WTC11 (cell line): ENCODE data around the gene LATS1. TPM values are rescaled to one million over a fixed set of nuclear protein-coding genes. Genes with fewer than 3 reads are reported as not detected.

Experiments
- ATAC-seq: fragments of 200-7000 bp; cut with Tn5 transposase; 2 replicates; pipeline ENCODE4 v1.10.0; 2021; ENCODE audit warnings: mild to moderate bottlenecking, moderate library complexity
- CTCF ChIA-PET: fragments of 300-600 bp; sonication (Branson Sonifier 250); formaldehyde crosslinking; loops from one replicate; lab custom pipeline; 2021; ENCODE audit warnings: antibody characterized with exemption; lab: Charles Lee
- POLR2A ChIA-PET: fragments of 350-600 bp; sonication (Branson Sonifier 250); formaldehyde crosslinking; loops from one replicate; lab custom pipeline; 2021; ENCODE audit warnings: antibody characterized with exemption; lab: Charles Lee
- DNase-seq: peaks from one replicate; pipeline ENCODE4 v3.0.0; 2021; ENCODE audit warnings: low spot score
- H3K27ac Mint-ChIP-seq: 2 replicates; pipeline ENCODE4 v1.8.0; 2021; ENCODE audit warnings: mixed read lengths
- H3K27me3 Mint-ChIP-seq: 2 replicates; pipeline ENCODE4 v1.8.0; 2021; ENCODE audit warnings: low read depth, mild to moderate bottlenecking, moderate library complexity, mixed read lengths
- H3K36me3 Mint-ChIP-seq: 2 replicates; pipeline ENCODE4 v1.8.0; 2021; ENCODE audit warnings: mixed read lengths
- H3K4me1 Mint-ChIP-seq: 2 replicates; pipeline ENCODE4 v1.8.0; 2022; ENCODE audit warnings: mixed read lengths
- H3K4me3 Mint-ChIP-seq: 2 replicates; pipeline ENCODE4 v1.8.0; 2021; ENCODE audit warnings: mild to moderate bottlenecking, moderate library complexity, mixed read lengths
- H3K9me3 Mint-ChIP-seq: 2 replicates; pipeline ENCODE4 v1.8.0; 2021; ENCODE audit warnings: mixed read lengths
- ARID4B ChIP-seq: sonication (generic); formaldehyde crosslinking; IDR thresholded peaks from 2 replicates; pipeline ENCODE4 v1.8.0; 2023; ENCODE audit warnings: missing genetic modification reagents, mild to moderate bottlenecking, borderline replicate concordance
- ATF2 ChIP-seq: sonication (generic); formaldehyde crosslinking; IDR thresholded peaks from 2 replicates; pipeline ENCODE4 v1.8.1; 2022; ENCODE audit warnings: low read depth, missing genetic modification reagents, borderline replicate concordance
- CREB1 ChIP-seq: sonication (generic); formaldehyde crosslinking; IDR thresholded peaks from 2 replicates; pipeline ENCODE4 v1.8.0; 2023; ENCODE audit warnings: mild to moderate bottlenecking, missing genetic modification reagents
- CREM ChIP-seq: sonication (generic); formaldehyde crosslinking; IDR thresholded peaks from 2 replicates; pipeline ENCODE4 v1.8.1; 2022; ENCODE audit warnings: mild to moderate bottlenecking, missing genetic modification reagents, moderate library complexity
- FOXP4 ChIP-seq: sonication (generic); formaldehyde crosslinking; IDR thresholded peaks from 2 replicates; pipeline ENCODE4 v1.8.0; 2022; ENCODE audit warnings: mild to moderate bottlenecking, missing genetic modification reagents
- IRF1 ChIP-seq: sonication (generic); formaldehyde crosslinking; IDR thresholded peaks from 2 replicates; pipeline ENCODE4 v1.8.0; 2023; ENCODE audit warnings: missing genetic modification reagents
- MLX ChIP-seq: sonication (generic); formaldehyde crosslinking; IDR thresholded peaks from 2 replicates; pipeline ENCODE4 v1.8.1; 2023; ENCODE audit warnings: mild to moderate bottlenecking, missing genetic modification reagents, moderate library complexity
- NR2C2 ChIP-seq: sonication (generic); formaldehyde crosslinking; IDR thresholded peaks from 2 replicates; pipeline ENCODE4 v1.8.0; 2022; ENCODE audit warnings: mild to moderate bottlenecking, missing genetic modification reagents
- OVOL2 ChIP-seq: fragments of 250-450 bp; sonication (Bioruptor Pico); IDR thresholded peaks from 2 replicates; pipeline ENCODE4 v1.9.0; 2021; ENCODE audit warnings: mild to moderate bottlenecking, borderline replicate concordance
- PRDM15 ChIP-seq: sonication (generic); formaldehyde crosslinking; IDR thresholded peaks from 2 replicates; pipeline ENCODE4 v1.8.0; 2022; ENCODE audit warnings: missing genetic modification reagents
- SMAD4 ChIP-seq: sonication (generic); formaldehyde crosslinking; IDR thresholded peaks from 2 replicates; pipeline ENCODE4 v1.8.0; 2022; ENCODE audit warnings: mild to moderate bottlenecking, missing genetic modification reagents
- TEAD1 ChIP-seq: sonication (generic); formaldehyde crosslinking; IDR thresholded peaks from 2 replicates; pipeline ENCODE4 v1.8.0; 2022; ENCODE audit warnings: mild to moderate bottlenecking, missing genetic modification reagents
- ZBTB43 ChIP-seq: sonication (generic); formaldehyde crosslinking; IDR thresholded peaks from 2 replicates; pipeline ENCODE4 v1.8.1; 2023; ENCODE audit warnings: mild to moderate bottlenecking, missing genetic modification reagents
- ZNF121 ChIP-seq: sonication (generic); formaldehyde crosslinking; IDR thresholded peaks from 2 replicates; pipeline ENCODE4 v1.8.0; 2023; ENCODE audit warnings: missing genetic modification reagents
- ZNF425 ChIP-seq: fragments of 250-450 bp; sonication (Bioruptor Pico); conservative IDR thresholded peaks from 2 replicates; pipeline ENCODE4 v1.9.0; 2021; ENCODE audit warnings: mild to moderate bottlenecking
- ZNF512 ChIP-seq: sonication (generic); formaldehyde crosslinking; IDR thresholded peaks from 2 replicates; pipeline ENCODE4 v1.8.1; 2022; ENCODE audit warnings: missing genetic modification reagents, borderline replicate concordance
- ZNF671 ChIP-seq: fragments of 250-450 bp; sonication (Bioruptor Pico); IDR thresholded peaks from 2 replicates; pipeline ENCODE4 v1.8.0; 2021; ENCODE audit warnings: mild to moderate bottlenecking
- total RNA-seq: library from RNA; stranded (reverse); gene quantifications from 3 replicates; pipeline ENCODE4 v1.2.3, GENCODE V29; 2021

LATS1 gene
- total RNA-seq, 1 experiment from 2014 or later = 24.2 TPM

- no peak for TF ChIP-seq ARID4B (CRISPR knock-in tag)
- TF ChIP-seq OVOL2 (CRISPR knock-in tag) = no peak
- TF ChIP-seq SMAD4 (CRISPR knock-in tag) = no peak
- TF ChIP-seq ZNF121 = no peak
Observed at GRCh38 chr6:149766156-149766769, 48.4 kb upstream of the LATS1 start (continued).

GRCh38 chr6:149763866-149764265, 46.0 kb upstream of the LATS1 start:
- DNase-seq = no peak
- no peak overlapping the region for H3K27ac Mint-ChIP-seq
- H3K4me1 Mint-ChIP-seq = no peaks in the 10 kb centered on the region
- CTCF ChIA-PET = no interaction called here
- H3K27me3 Mint-ChIP-seq = no peaks in the 10 kb centered on the region
- no peak for ATAC-seq
- H3K4me3 Mint-ChIP-seq = no peak overlapping the region
- POLR2A ChIA-PET = interaction anchor here (0.6 to 1.2 kb wide), 2 partner anchors 42 to 46 kb away, joined by 3 read pairs; partner anchors contain the start of gene LATS1
- H3K9me3 Mint-ChIP-seq = peaks cover 16% of the 10 kb centered on the region
- peaks cover 29% of the 10 kb centered on the region for H3K36me3 Mint-ChIP-seq
- TF ChIP-seq ZBTB43 (CRISPR knock-in tag) (no peak), NR2C2 (CRISPR knock-in tag) (no peak), ATF2 (CRISPR knock-in tag) (no peak), ZNF671 (CRISPR knock-in tag) (no peak), TEAD1 (no peak), PRDM15 (no peak), CREB1 (CRISPR knock-in tag) (no peak), ZNF512 (CRISPR knock-in tag) (no peak), ZNF425 (no peak), FOXP4 (CRISPR knock-in tag) (no peak), CREM (CRISPR knock-in tag) (no peak), MLX (no peak), IRF1 (CRISPR knock-in tag) (no peak)
